A549 treated with Hydrocortisone at 1 μM for 4 hours (cell line): Measurements from ENCODE around the gene CCNH. TPM values are rescaled to one million over a fixed set of nuclear protein-coding genes. Genes with fewer than 3 reads are reported as not detected.

Experiments
- total RNA-seq: library from RNA; stranded (reverse); fragments of 200-300 nt; extraction: Qiagen RNA extraction; gene quantifications from 5 replicates; pipeline ENCODE4 v1.2.3, GENCODE V29; 2022

CCNH gene
- 39.5 to 50.4 TPM (median 40.7 TPM) in 5 replicates for total RNA-seq

DNA sequence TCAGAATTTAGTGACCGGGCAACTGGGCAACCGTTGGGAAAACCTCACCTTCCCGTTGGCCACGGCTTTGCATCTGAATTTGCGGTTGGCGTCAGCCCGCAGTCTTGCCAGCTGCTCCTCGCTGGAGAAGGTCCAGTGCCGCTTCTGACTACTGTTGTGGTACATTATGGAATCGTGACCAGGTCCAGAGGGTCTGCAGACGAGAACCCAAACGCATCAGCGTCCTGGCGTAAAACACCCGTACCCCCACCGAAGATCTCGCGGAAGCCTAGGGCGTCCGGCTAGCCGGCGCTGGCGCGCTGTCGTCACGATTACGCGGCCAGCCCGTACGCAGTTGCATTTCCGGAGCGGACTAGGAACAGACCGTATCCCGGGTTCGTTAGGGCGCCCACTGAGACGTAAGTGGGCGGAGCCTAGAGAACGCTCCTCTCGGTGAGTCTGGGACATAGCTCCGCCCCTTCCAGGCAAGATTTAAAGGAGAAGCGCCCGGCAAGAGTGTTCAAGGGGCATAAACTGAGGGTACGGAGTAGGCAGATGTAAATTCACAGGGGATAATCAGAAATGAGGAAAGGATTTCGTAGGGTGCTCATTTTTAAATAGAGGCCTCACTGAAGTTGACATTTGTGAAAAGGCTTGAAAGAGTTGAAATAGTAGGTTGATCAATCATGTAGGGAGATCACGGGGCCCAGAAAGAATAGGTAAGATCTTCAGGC is at the start of gene CCNH:
Gene CCNH (minus strand): TSS at position 301 of the 713 bp plus-strand sequence. CDS start 136 bp downstream, at position 165.

Other genes with a start within 250 kb of the CCNH start
- 16.9 to 28.3 TPM (median 22.3 TPM) in 5 replicates for gene RASA1, start 145.0 kb downstream of the CCNH start, total RNA-seq